Activated T-cell treated with anti-CD3 and anti-CD28 coated beads for 24 hours (primary cell): Measurements from ENCODE around the gene HABP4.
"Not testable (repeated sequence)": the region's sequence is repeated elsewhere in the genome, so short reads cannot be mapped to it uniquely, and the experiment has no call there.

Source experiments
- DNase-seq: peaks from one replicate; pipeline ENCODE4 v3.0.0-alpha.2; 2020; ENCODE audit warnings: low read depth

The HABP4 gene

GRCh38 chr9:96498796-96499195, 48.8 kb downstream of the HABP4 start:
- DNase-seq = no peak

- no peak for DNase-seq
Observed at GRCh38 chr9:96499257-96499656, 49.3 kb downstream of the HABP4 start.

GRCh38 chr9:96500696-96501632, 51.0 kb downstream of the HABP4 start:
- no peak for DNase-seq

- DNase-seq = no peak
Observed at GRCh38 chr9:96501633-96502538, 51.9 kb downstream of the HABP4 start.

GRCh38 chr9:96502539-96503373, 52.8 kb downstream of the HABP4 start:
- DNase-seq = no peak

- not testable (repeated sequence) for DNase-seq
Observed at GRCh38 chr9:96503374-96503748, 53.4 kb downstream of the HABP4 start.

- no peak for DNase-seq
Observed at GRCh38 chr9:96503918-96504317, 53.9 kb downstream of the HABP4 start.

GRCh38 chr9:96505316-96505991, 55.5 kb downstream of the HABP4 start:
- no peak for DNase-seq

GRCh38 chr9:96508227-96508940, 58.4 kb downstream of the HABP4 start:
- no peak for DNase-seq

GRCh38 chr9:96509026-96509425, 59.1 kb downstream of the HABP4 start:
- no peak for DNase-seq

- DNase-seq = no peak
Observed at GRCh38 chr9:96509848-96510247, 59.9 kb downstream of the HABP4 start.

- DNase-seq = no peak
Observed at GRCh38 chr9:96510258-96510657, 60.3 kb downstream of the HABP4 start.

- no peak for DNase-seq
Observed at GRCh38 chr9:96512240-96512639, 62.3 kb downstream of the HABP4 start.

GRCh38 chr9:96513622-96514021, 63.7 kb downstream of the HABP4 start:
- DNase-seq = no peak

GRCh38 chr9:96514108-96514799, 64.3 kb downstream of the HABP4 start:
- no peak for DNase-seq

GRCh38 chr9:96514800-96515158, 64.8 kb downstream of the HABP4 start:
- DNase-seq = no peak

- DNase-seq = no peak
Observed at GRCh38 chr9:96515621-96516470, 65.9 kb downstream of the HABP4 start.

GRCh38 chr9:96519095-96519494, 69.1 kb downstream of the HABP4 start:
- no peak for DNase-seq

- no peak for DNase-seq
Observed at GRCh38 chr9:96519787-96520186, 69.8 kb downstream of the HABP4 start.
